DMS79 treated with DMSO at 0.1 percent for 48 hours (cell line): ENCODE data around the gene FARSA.
"Not testable (repeated sequence)": the region's sequence is repeated elsewhere in the genome, so short reads cannot be mapped to it uniquely, and the experiment has no call there.

Experiments
- DNase-seq: peaks from one replicate; lab custom pipeline; 2025; lab: John Stamatoyannopoulos, UW

Gene FARSA

DNA sequence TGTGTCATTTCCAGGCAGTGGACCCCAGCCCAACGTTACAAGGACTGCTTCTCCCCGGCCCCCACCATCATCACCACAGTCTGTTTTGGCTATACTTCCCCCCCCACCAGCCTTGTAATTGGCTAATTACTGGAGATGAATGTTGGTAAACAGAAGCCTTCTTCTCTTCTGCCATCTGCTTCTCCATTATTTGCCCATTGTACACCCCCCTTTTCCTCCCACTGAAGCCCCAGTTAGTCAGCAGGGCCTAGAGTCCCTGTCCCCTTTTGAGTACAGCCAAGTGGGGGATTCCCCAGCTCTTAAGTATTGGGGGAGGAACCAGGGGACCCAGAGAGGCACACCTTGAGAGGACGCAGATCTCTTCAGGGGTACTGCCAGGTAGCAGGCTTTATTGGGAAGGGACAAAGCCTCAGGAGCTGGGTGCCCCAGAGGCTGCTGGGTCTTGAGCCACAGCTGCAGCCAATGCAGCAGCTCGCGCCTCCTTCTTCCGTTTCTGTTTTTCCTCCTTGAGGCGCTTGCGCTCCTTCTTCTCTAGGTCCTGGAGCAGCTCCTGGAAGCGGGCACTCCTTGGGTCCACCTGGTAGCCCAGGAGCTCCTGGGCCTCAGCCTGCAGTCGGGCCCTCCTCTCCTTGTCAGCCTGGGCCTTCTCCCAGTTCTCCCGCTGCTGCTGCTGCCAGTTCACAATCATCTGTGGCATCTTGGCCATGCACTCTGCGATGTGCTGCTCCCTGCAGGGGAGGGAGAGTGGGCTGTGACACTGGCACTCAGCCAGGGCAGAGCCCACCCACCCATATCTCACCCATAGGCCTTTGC is 20.5 kb upstream of the FARSA start:
- DNase-seq, result no peak

- peak; percentile 76 for DNase-seq
Measured at GRCh38 chr19:12953138-12953798, 19.8 kb upstream of the FARSA start.

- DNase-seq, result peak; percentile 64
Measured at GRCh38 chr19:12952488-12953137, 19.1 kb upstream of the FARSA start.

DNA sequence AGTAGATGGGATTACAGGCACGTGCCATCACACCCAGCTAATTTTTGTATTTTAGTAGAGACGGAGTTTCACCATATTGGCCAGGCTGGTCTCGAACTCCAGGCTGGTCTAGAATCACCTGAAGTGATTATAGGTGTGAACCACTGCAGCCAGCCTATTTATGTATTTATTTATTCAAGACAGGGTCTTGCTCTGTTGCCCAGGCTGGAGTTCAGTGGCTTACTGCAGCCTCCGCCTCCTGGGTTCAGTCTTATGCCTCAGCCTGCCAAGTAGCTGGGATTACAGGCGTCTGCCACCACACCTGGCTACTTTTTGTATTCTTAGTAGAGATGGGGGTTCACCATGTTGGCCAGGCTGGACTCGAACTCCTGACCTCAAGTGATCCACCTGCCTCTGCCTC is 18.5 kb upstream of the FARSA start:
- DNase-seq, result not testable (repeated sequence)

- no peak for DNase-seq
Measured at GRCh38 chr19:12949363-12950283, 16.1 kb upstream of the FARSA start.

DNA sequence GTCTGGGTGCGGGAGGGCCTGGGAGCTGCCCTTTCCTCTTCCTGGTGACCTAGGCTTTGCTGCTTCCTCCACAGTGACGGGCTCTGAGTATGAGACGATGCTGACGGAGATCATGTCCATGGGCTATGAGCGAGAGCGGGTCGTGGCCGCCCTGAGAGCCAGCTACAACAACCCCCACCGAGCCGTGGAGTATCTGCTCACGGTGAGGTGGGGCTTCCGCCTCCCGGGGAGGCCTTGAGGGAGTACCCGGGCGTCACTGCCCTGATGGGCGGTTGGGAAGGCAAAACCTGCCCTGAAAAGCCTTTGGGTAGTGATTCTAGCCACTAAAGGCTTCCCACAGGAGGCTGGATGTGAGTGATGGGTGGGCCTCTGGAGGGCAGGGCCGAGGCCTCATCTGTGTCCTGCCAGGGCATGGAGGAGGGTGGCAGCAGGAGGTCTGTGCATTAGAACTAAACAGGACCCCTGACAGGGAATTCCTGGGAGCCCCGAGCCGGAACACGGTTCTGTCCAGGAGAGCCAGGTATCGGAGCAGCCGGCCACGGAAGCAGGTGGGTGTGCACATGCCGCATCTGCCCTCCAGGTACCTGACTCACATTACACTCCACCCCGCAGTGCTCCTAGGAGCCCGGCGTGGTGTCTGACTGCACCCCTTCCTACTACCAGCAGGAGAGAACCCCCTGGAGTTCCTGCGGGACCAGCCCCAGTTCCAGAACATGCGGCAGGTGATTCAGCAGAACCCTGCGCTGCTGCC is 15.3 kb upstream of the FARSA start:
- DNase-seq, result no peak

DNA sequence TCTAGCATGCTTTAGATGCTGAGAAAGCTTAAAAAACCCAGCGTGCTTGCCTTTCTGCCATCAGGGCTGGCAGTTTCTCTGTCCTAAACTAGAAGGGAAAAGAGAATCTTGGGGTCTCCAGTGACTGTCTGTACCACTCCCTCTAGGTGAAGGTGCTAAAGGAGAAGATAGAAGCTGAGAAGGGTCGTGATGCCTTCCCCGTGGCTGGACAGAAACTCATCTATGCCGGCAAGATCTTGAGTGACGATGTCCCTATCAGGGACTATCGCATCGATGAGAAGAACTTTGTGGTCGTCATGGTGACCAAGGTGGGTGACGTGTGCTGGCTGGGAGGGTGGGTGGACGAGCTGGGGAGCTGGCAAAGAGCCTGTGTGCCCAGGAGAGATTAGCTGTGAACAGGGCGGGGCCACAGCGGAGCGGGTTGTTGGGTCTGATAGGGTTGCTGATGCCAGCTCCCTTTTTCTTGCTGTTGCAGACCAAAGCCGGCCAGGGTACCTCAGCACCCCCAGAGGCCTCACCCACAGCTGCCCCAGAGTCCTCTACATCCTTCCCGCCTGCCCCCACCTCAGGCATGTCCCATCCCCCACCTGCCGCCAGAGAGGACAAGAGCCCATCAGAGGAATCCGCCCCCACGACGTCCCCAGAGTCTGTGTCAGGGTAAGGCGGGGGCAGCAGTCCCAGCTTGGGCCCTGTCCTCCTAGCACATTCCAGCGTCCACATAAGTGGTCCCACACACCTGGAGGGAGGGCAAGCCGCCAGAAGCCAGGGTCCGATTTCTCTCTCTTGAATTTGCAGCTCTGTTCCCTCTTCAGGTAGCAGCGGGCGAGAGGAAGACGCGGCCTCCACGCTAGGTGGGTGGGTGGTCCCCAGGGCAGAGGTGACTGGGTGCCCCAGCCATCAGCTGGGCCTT is 14.4 kb upstream of the FARSA start:
- DNase-seq, result no peak

DNA sequence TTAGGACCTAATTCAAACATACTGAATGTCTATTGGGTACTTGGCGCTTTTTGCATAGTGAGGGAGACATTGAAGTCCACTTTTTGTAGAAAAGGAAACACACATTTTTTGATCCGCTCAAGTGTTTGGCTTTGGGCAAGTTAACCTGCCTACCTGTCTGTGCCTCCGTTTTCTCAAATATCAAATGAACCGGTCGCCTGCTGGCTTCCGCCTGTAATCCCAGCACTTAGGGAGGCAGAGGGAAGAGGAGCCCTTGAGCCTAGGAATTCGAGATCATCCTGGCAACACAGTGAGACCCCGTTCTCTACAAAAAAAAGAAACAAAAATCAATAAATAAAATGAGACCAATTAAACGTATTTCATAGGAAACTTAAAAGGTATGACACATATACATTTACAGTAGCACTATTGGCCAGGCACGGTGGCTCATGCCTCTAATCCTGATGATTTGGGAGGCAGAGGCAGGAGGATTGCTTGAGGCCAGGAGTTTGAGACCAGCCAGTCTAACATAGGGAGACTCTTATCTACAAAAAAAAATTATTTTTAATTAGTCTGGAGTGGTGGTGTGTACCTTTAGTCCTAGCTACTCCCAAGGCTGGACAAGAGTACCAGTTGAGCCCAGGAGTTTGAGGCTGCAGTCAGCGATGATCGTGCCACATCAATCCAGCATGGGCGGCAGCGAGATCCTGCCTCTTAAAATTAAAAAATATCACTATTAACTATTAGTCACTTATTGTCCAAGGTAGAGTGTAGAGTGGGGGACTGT is 13.4 kb upstream of the FARSA start:
- DNase-seq, result peak; percentile 30

GRCh38 chr19:12946092-12946721 is 12.7 kb upstream of the FARSA start:
- peak; percentile 65 for DNase-seq

- peak; percentile 98 for DNase-seq
Measured at GRCh38 chr19:12945479-12946091, 12.1 kb upstream of the FARSA start, which contains the start of gene RAD23A. TSS of gene RAD23A (plus strand) at chr19:12945862. CDS start at chr19:12945949, 87 bp downstream.

DNA sequence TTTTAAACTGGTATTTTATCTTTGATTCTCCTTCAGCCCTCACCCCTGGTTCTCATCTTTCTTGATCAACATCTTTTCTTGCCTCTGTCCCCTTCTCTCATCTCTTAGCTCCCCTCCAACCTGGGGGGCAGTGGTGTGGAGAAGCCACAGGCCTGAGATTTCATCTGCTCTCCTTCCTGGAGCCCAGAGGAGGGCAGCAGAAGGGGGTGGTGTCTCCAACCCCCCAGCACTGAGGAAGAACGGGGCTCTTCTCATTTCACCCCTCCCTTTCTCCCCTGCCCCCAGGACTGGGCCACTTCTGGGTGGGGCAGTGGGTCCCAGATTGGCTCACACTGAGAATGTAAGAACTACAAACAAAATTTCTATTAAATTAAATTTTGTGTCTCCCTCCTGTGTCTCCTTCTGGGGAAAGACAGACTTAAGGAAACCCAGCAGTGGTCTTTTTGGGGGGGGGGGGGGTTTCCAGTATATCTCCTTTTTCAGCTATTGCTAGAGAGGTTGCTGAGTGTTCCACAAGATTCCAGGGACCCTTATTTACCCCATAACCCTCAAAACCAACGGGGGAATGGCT is 10.7 kb upstream of the FARSA start:
- DNase-seq, result no peak

DNA sequence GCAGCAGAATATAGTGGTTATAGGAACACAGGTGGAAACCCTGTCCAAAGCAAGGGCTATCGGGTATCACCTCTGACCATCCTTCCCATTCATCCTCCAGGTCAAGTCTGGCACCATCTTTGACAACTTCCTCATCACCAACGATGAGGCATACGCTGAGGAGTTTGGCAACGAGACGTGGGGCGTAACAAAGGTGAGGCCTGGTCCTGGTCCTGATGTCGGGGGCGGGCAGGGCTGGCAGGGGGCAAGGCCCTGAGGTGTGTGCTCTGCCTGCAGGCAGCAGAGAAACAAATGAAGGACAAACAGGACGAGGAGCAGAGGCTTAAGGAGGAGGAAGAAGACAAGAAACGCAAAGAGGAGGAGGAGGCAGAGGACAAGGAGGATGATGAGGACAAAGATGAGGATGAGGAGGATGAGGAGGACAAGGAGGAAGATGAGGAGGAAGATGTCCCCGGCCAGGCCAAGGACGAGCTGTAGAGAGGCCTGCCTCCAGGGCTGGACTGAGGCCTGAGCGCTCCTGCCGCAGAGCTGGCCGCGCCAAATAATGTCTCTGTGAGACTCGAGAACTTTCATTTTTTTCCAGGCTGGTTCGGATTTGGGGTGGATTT is 10.0 kb upstream of the FARSA start:
- no peak for DNase-seq

DNA sequence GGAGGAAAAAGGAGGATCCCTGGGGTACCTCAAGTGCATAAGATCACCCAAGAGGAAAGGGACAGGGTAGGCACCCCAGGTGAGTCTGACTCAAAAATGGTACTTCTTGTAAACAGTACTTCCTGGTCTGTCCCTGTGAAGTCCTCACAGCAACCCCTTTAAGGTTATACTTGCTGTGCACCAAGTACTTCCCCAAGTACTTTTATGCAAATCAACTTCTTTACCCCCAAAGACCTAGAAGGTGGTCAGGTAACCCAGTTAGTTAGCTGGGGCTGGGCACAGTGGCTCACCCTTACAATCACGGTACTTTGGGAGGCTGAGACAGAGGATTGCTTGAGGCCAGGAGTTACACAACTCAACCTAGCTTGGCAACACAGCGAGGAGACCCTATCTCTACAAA is 7.4 kb upstream of the FARSA start:
- no peak for DNase-seq

GRCh38 chr19:12939975-12940423 is 6.5 kb upstream of the FARSA start:
- no peak for DNase-seq

GRCh38 chr19:12938779-12939601 is 5.5 kb upstream of the FARSA start:
- no peak for DNase-seq
